ENCODE data around the gene PEPD. TPM values are rescaled to one million over a fixed set of nuclear protein-coding genes. Genes with fewer than 3 reads are reported as not detected.

Gene PEPD
- polyA plus RNA-seq, 2 donors: 26.8 to 38.6 TPM

DNA sequence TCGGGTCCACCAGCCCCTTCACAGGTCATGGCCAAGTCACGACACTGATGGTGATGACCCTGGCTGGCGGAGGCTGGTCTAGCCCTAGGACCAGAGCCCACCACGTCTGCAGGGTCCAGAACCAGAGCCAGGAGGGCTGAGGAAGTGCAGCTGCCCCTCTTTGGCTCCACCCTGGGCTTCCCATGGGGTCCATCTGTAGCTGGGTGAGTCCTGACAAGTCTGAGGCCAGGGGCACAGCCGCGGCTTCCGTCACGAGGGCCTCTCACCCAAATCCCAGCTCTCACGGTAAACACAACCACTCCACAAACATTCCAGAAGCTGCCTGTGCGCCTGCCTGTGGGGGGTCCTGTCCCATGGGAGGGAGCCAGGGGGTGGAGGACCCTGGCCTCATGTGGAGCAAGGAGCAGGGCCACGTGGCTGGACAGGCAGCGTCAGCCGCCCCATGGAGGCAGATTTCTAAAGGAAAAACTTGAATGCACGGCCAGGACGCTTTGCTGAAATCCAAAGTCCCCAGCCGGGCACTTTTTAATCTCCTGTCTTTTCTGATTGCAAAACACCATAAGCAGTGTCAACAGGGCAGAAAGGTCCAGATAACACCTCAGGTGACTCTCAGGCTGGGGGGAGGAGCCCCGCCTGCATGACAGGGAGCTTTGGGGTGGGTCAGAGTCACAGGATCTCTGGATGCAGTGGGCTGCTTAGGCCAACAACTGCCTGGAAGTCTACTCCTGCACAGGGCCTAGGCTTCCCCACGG is 118.2 kb downstream of the PEPD start:
- Histone ChIP-seq H3K27me3 (ENCODE audit: control insufficient read depth in 1 of 2, insufficient read depth in 2 of 2, low read length in 2 of 2) (no peaks in the 10 kb centered on the region), H3K9me3 (ENCODE audit: control insufficient read depth in 2 of 2, insufficient read depth in 1 of 2, low read depth in 1 of 2, low read length in 1 of 2) (no peaks in the 10 kb centered on the region), H3K27ac (ENCODE audit: low read depth in 2 of 2, low read length in 1 of 2) (no peak overlapping the region), H3K36me3 (ENCODE audit: control insufficient read depth in 2 of 2, insufficient read depth in 2 of 2, low read length in 1 of 2) (peaks cover 0 to 14% of the 10 kb centered on the region in 2 donors), H3K4me1 (ENCODE audit: control insufficient read depth in 2 of 2, insufficient read depth in 2 of 2, low read length in 1 of 2) (peaks cover 0 to 6% of the 10 kb centered on the region in 2 donors), H3K4me3 (ENCODE audit: low read depth in 1 of 2, low read length in 2 of 2) (no peak overlapping the region)
- WGBS, 2 donors: 62 to 81% methylated on average over 18 of the region's 18 CpGs

DNA sequence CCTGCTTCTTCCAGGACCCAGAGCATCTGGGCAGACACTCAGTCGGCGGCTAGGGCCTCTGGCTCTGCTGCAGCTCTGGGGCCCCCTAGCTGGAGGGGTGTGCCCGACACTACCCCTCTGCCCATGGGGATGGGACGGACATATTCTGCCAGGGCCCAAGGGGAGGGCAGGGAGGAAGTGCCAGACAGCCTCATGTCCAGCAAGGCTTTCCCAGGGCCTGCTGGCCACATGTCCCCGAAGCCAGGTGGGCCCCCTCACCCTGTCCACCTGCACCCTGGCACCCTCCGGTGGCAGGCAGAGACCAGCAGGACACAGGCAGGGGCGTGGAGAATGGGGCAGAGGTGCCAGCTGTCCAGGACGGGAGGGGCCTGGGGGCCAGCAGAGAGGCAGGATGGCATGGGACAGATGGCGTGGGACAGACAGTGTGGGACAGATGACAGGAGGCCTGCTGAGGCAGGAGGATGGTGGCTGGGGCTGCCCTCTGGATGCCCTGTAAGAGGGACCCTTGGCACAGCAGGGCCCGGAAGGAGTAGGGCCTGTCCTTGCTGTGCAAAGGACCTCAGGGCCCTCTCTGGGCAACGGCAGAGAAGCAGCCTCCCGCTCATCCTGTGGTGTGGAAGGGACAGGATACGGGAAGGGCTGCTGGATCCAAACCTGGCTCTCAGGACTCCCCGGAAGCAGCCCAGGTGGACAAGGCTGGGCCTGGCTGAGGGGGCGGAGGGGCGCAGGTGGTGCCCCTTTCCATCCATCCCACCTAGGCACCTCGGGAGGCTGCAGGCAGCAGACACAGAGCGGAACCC is 119.0 kb downstream of the PEPD start:
- H3K9me3 ChIP-seq (ENCODE audit: control insufficient read depth in 2 of 2, insufficient read depth in 1 of 2, low read depth in 1 of 2, low read length in 1 of 2): no peaks in the 10 kb centered on the region
- peaks cover 0 to 6% of the 10 kb centered on the region in 2 donors for H3K4me1 ChIP-seq (ENCODE audit: control insufficient read depth in 2 of 2, insufficient read depth in 2 of 2, low read length in 1 of 2)
- no peak overlapping the region for H3K4me3 ChIP-seq (ENCODE audit: low read depth in 1 of 2, low read length in 2 of 2)
- 68 to 80% methylated on average over 18 of the region's 18 CpGs for WGBS, 2 donors
- H3K27ac ChIP-seq (ENCODE audit: low read depth in 2 of 2, low read length in 1 of 2): no peak overlapping the region
- H3K27me3 ChIP-seq (ENCODE audit: control insufficient read depth in 1 of 2, insufficient read depth in 2 of 2, low read length in 2 of 2): no peaks in the 10 kb centered on the region
- peaks cover 0 to 8% of the 10 kb centered on the region in 2 donors for H3K36me3 ChIP-seq (ENCODE audit: control insufficient read depth in 2 of 2, insufficient read depth in 2 of 2, low read length in 1 of 2)

DNA sequence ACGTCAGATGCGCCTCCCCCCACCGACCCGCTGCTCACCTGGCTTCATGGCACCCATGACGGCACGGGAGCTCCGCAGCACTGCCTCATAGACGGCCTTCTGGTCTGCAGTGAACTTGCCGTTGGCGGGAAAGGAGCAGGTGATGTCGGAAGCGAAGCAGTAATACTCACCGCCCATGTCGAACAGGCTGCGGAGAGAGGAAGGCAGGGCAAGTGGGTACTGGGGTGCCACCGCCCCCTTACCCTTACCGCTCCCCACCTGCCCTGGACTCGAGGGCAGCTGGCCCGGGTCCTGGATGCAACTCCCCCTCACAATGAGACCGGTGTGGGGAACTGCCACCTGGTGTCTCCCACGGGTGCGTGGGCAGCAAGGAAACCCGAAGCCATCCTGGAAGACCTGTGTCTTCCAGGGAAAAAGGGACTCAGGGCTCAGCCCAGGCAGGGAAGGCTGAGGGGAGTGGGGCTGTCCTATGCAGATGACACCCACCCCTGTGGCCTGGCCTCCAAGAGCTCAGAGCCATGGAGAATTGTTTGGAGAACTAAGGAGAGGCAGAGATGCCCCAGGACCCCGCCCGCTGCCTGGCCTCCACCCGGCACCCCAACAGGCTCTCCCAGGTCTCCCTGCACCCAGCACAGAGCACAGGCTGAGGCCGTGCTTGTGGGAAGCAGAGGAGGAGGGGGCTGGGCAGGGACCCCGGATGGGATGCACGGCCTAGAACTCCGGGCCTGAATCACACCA is 119.7 kb downstream of the PEPD start:
- 81 to 88% methylated on average over 29 to 30 of the region's 30 CpGs for WGBS, 2 donors
- Histone ChIP-seq H3K9me3 (ENCODE audit: control insufficient read depth in 2 of 2, insufficient read depth in 1 of 2, low read depth in 1 of 2, low read length in 1 of 2) (no peaks in the 10 kb centered on the region), H3K4me1 (ENCODE audit: control insufficient read depth in 2 of 2, insufficient read depth in 2 of 2, low read length in 1 of 2) (peaks cover under 1 to 6% of the 10 kb centered on the region in 2 donors), H3K27me3 (ENCODE audit: control insufficient read depth in 1 of 2, insufficient read depth in 2 of 2, low read length in 2 of 2) (no peaks in the 10 kb centered on the region), H3K36me3 (ENCODE audit: control insufficient read depth in 2 of 2, insufficient read depth in 2 of 2, low read length in 1 of 2) (peaks cover 0 to 8% of the 10 kb centered on the region in 2 donors), H3K4me3 (ENCODE audit: low read depth in 1 of 2, low read length in 2 of 2) (no peak overlapping the region), H3K27ac (ENCODE audit: low read depth in 2 of 2, low read length in 1 of 2) (no peak overlapping the region)

DNA sequence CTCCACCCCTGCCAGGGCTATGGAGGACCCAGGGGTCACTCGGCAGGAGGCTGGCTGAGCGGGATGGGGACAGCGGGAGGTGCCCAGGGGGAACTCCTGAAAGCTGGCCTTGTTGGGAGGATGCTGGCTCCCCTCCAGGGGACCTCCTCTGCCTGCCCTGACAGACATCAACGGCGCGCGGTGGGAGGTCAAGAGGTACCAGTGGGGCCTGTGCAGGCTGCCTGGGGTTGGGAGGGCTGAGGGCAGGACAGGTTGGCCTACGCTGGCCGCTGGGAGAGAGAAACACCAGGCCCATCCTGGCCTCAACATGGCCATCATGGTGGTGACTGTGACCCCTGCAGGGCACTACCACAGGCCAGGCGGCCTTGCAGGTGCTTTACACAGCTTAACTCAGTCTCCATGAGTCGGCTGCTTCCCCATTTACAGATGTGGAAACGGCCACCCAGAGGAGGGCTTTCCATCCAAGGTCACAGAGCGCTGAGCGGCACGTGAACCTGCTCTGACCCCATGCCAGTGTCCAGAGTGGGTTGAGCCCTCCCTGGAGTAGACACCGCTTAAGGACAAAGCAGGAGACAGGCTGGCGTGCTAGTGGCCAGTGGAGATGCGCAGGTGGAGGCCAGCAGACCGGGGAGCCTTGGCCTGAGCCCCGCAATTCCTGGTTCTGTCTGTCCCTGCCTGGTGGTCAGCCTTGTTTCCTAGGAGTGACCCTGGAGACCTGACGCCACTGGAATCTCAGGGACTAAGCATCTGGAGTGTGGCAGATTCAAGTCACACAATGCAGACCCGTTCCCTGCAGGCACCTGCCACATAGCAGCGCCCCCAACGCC is 120.5 kb downstream of the PEPD start:
- Histone ChIP-seq H3K27me3 (ENCODE audit: control insufficient read depth in 1 of 2, insufficient read depth in 2 of 2, low read length in 2 of 2) (no peaks in the 10 kb centered on the region), H3K27ac (ENCODE audit: low read depth in 2 of 2, low read length in 1 of 2) (no peak overlapping the region), H3K36me3 (ENCODE audit: control insufficient read depth in 2 of 2, insufficient read depth in 2 of 2, low read length in 1 of 2) (peaks cover 0 to 8% of the 10 kb centered on the region in 2 donors), H3K4me1 (ENCODE audit: control insufficient read depth in 2 of 2, insufficient read depth in 2 of 2, low read length in 1 of 2) (peaks cover 2 to 6% of the 10 kb centered on the region in 2 donors), H3K9me3 (ENCODE audit: control insufficient read depth in 2 of 2, insufficient read depth in 1 of 2, low read depth in 1 of 2, low read length in 1 of 2) (no peaks in the 10 kb centered on the region), H3K4me3 (ENCODE audit: low read depth in 1 of 2, low read length in 2 of 2) (no peak overlapping the region)
- 89 to 91% methylated on average over 24 of the region's 24 CpGs for WGBS, 2 donors

DNA sequence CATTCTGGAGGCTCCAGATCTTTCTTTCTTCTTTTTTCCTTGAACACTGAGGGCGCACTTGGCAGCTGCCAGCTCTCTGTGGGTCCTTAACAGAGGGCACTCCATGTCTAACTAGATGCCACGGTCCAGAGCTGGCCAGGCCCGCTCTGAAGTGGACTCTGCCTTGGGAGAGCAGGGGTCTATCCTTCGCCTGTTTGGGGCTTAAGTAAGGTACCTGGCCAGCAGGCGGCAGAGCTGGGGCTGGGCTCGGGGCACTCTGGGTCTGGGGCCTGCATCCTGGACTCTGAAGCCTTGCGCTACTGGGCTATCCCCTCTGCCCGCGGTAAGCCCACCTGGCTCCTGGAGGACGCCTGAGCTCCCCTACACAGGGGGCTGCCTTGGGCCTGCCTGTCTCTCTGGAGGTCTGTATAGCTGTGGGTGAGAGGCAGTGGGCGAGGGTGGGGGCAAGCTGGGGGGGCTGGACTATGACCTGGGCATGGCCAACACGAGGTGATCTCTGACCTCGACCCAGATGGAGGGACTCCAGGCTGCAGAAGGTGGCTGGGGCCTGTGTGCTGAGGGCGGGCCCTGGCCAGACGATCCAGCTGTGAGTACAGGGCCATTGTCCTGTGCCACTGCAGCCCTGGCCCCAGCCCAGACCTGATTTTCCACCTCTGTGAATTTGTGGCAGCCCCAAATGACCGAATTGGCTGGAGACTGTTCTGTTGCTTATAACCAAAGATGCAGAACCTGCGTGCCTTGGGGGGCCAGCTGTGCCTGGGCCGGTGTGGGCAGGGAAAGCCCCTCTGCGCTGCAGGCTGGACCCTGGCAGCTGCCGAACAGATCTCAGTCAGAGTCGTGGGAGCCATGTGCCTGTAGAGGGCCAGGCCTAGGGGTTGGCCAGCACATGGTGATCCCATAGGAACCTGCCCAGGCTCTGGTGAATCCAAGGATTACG is 121.6 kb downstream of the PEPD start:
- no peaks in the 10 kb centered on the region for H3K9me3 ChIP-seq (ENCODE audit: control insufficient read depth in 2 of 2, insufficient read depth in 1 of 2, low read depth in 1 of 2, low read length in 1 of 2)
- no peaks in the 10 kb centered on the region for H3K27me3 ChIP-seq (ENCODE audit: control insufficient read depth in 1 of 2, insufficient read depth in 2 of 2, low read length in 2 of 2)
- 86 to 89% methylated on average over 21 to 22 of the region's 22 CpGs for WGBS, 2 donors
- peaks cover 4 to 6% of the 10 kb centered on the region in 2 donors for H3K4me1 ChIP-seq (ENCODE audit: control insufficient read depth in 2 of 2, insufficient read depth in 2 of 2, low read length in 1 of 2)
- peaks cover 0 to 3% of the 10 kb centered on the region in 2 donors for H3K36me3 ChIP-seq (ENCODE audit: control insufficient read depth in 2 of 2, insufficient read depth in 2 of 2, low read length in 1 of 2)
- no peak overlapping the region for H3K4me3 ChIP-seq (ENCODE audit: low read depth in 1 of 2, low read length in 2 of 2)
- H3K27ac ChIP-seq (ENCODE audit: low read depth in 2 of 2, low read length in 1 of 2): no peak overlapping the region

DNA sequence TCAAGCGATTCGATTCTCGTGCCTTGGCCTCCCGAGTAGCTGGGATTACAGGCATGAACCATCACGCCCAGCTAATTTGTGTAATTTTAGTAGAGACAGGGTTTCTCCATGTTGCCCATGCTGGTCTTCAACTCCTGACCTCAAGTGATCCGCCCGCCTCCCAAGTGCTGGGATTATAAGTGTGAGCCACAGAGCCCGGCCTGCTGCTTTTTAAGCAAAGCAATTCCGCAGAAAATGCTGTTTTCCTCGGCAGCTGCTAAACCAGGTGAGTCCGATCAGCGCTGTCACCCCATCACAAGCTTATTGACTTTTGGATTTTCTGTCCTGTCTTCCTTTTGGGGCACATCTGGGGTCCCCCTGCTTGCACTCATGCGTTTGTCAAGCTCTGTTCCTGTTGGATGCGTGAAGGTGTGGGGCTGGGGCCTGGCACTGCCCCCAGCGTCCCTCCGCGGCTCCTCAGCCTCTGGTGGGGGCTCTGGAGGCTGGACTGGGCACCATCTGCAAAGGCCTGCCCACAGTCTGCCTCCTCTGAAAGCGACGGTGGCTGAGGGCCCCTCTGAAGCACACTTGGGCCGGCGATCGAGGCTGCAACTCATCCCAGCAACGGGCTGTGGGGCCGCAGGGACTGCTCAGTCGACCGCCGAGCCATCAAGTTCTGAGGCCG is 122.4 kb downstream of the PEPD start:
- 90 to 91% methylated on average over 28 of the region's 28 CpGs for WGBS, 2 donors
- Histone ChIP-seq H3K27ac (ENCODE audit: low read depth in 2 of 2, low read length in 1 of 2) (no peak overlapping the region), H3K36me3 (ENCODE audit: control insufficient read depth in 2 of 2, insufficient read depth in 2 of 2, low read length in 1 of 2) (peaks cover 0 to 3% of the 10 kb centered on the region in 2 donors), H3K4me1 (ENCODE audit: control insufficient read depth in 2 of 2, insufficient read depth in 2 of 2, low read length in 1 of 2) (peaks cover 6 to 12% of the 10 kb centered on the region in 2 donors), H3K27me3 (ENCODE audit: control insufficient read depth in 1 of 2, insufficient read depth in 2 of 2, low read length in 2 of 2) (no peaks in the 10 kb centered on the region), H3K4me3 (ENCODE audit: low read depth in 1 of 2, low read length in 2 of 2) (no peak overlapping the region), H3K9me3 (ENCODE audit: control insufficient read depth in 2 of 2, insufficient read depth in 1 of 2, low read depth in 1 of 2, low read length in 1 of 2) (no peaks in the 10 kb centered on the region)

DNA sequence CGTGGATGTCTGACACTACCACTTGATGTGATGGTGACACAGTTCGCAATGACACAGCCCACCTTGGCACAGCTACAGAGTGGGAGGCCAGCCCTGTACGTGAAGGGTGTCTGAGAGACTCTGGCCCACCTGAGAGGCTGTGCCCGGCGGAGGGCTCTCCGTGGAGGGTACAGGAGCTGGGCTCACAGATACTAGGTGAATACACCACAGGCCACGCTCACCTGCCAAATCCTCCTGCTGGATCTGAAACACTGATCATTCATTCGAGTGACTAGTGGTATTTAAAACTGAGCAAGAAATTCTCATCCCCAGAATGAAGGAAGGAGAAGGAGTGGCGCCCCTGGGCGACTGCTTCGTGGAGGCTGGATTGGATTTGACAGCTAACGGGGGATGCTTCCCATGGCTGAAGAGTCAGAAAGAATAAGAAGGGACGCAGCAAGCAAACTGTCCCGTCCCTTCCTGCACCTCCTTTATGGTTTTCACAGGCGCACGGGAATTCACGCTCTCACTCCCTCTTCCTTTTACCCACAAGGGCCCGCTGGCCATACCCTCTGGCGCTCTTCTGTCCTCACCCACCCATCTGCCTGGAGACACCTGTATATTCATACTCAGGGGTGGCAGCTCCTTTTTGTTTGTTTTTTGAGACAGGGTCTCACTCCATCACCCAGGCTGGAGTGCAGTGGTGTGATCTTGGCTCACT is 123.1 kb downstream of the PEPD start:
- Histone ChIP-seq H3K27ac (ENCODE audit: low read depth in 2 of 2, low read length in 1 of 2) (no peak overlapping the region), H3K9me3 (ENCODE audit: control insufficient read depth in 2 of 2, insufficient read depth in 1 of 2, low read depth in 1 of 2, low read length in 1 of 2) (no peaks in the 10 kb centered on the region), H3K27me3 (ENCODE audit: control insufficient read depth in 1 of 2, insufficient read depth in 2 of 2, low read length in 2 of 2) (no peaks in the 10 kb centered on the region), H3K4me1 (ENCODE audit: control insufficient read depth in 2 of 2, insufficient read depth in 2 of 2, low read length in 1 of 2) (peaks cover 6 to 18% of the 10 kb centered on the region in 2 donors), H3K4me3 (ENCODE audit: low read depth in 1 of 2, low read length in 2 of 2) (no peak overlapping the region), H3K36me3 (ENCODE audit: control insufficient read depth in 2 of 2, insufficient read depth in 2 of 2, low read length in 1 of 2) (peaks cover 0 to 3% of the 10 kb centered on the region in 2 donors)
- 87 to 88% methylated on average over 19 of the region's 19 CpGs for WGBS, 2 donors
